HAP-1 (cell line): ENCODE measurements around the gene PTPRJ.

Source experiments
- DNase-seq, 2 experiments: peaks; one replicate each; pipeline ENCODE4 v3.0.0-alpha.2; 2016 to 2020; ENCODE audit warnings: low spot score in 2 of 2
- H3K27me3 ChIP-seq: fragments of 250-450 bp; sonication (Bioruptor Pico); 2 replicates; pipeline ENCODE4 v1.5.1; 2020; ENCODE audit warnings: low read depth, mild to moderate bottlenecking, moderate library complexity
- H3K36me3 ChIP-seq: fragments of 250-450 bp; sonication (Bioruptor Pico); replicated peaks from 2 replicates; pipeline ENCODE4 v1.5.1; 2020; ENCODE audit warnings: mild to moderate bottlenecking
- H3K4me1 ChIP-seq: fragments of 250-450 bp; sonication (Bioruptor Pico); 2 replicates; pipeline ENCODE4 v1.5.1; 2020; ENCODE audit warnings: mild to moderate bottlenecking
- H3K4me3 ChIP-seq: fragments of 250-450 bp; sonication (Bioruptor Pico); 2 replicates; pipeline ENCODE4 v1.5.1; 2020; ENCODE audit warnings: mild to moderate bottlenecking, moderate library complexity
- H3K9me3 ChIP-seq: fragments of 250-450 bp; sonication (Bioruptor Pico); 2 replicates; pipeline ENCODE4 v1.5.1; 2020; ENCODE audit warnings: mild to moderate bottlenecking, moderate library complexity
- in situ Hi-C: fragments of 300-500 bp; cut with MboI; formaldehyde crosslinking; loops from 3 replicates; pipeline ENCODE4 v1.14.3; 2020; ENCODE audit warnings: low sequenced_read_pairs, inconsistent platforms, mixed read lengths

Gene PTPRJ

DNA sequence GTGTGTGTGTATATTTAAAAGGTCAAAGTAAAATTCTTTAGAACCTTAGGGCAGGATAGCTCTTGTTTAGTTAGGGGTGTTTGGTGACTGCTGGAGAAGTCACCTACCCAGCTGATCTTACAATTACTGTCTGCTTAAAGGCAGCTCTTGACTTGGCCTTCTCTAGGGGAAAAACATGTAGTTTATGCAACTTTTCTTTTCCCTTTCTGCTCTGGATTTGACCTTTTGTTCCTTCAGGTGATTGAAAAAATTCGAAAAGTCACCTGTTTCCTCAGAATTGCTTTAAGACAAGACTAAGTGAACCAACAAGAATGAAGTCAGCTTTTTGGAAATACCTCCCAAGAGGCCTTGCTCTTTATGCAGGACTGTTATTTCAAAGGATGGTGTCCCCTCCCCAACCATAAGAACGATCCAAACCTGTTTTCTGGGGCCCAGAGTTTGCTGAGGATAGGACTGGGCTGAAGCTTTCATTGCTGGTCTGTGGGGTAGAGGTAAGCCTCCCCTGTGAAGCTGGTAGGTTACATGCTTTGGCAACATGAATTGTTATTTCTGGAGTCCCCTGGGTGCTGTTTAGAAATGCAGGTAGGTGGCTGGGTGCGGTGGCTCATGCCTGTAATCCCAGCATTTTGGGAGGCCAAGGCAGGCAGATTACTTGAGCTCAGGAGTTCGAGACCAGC is 111.2 kb downstream of the PTPRJ start:
- H3K9me3 ChIP-seq, result no peaks in the 10 kb centered on the region
- peaks cover 47% of the 10 kb centered on the region for H3K4me1 ChIP-seq
- in situ Hi-C loops, result no loop called here
- no peaks in the 10 kb centered on the region for H3K36me3 ChIP-seq
- H3K4me3 ChIP-seq, result no peak overlapping the region
- no peaks in the 10 kb centered on the region for H3K27me3 ChIP-seq
- no peak for DNase-seq

DNA sequence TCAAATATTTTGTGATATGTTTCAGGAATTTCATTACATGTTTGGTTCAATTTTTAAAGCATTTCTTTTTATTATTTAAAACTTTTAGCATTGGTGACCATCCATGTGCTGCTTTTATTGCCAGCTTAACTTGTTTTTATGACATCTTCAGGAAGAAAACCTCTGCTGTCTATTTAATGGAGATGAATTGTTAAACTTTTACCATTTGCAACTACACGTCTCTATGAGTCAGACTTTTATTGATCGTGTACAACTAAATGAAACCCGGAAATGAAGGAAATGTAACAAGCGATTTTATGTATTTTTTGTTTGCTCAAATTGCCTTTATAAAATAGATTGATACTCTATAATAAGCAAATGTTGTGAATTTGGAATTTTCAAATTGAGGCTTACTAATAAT is 113.0 kb downstream of the PTPRJ start:
- Histone ChIP-seq H3K9me3 (no peaks in the 10 kb centered on the region), H3K4me1 (peaks cover 50% of the 10 kb centered on the region), H3K27me3 (no peaks in the 10 kb centered on the region), H3K36me3 (no peaks in the 10 kb centered on the region), H3K4me3 (no peak overlapping the region)
- in situ Hi-C loops, result no loop called here
- DNase-seq, result peak in 1 of 2 experiments; percentile 57

DNA sequence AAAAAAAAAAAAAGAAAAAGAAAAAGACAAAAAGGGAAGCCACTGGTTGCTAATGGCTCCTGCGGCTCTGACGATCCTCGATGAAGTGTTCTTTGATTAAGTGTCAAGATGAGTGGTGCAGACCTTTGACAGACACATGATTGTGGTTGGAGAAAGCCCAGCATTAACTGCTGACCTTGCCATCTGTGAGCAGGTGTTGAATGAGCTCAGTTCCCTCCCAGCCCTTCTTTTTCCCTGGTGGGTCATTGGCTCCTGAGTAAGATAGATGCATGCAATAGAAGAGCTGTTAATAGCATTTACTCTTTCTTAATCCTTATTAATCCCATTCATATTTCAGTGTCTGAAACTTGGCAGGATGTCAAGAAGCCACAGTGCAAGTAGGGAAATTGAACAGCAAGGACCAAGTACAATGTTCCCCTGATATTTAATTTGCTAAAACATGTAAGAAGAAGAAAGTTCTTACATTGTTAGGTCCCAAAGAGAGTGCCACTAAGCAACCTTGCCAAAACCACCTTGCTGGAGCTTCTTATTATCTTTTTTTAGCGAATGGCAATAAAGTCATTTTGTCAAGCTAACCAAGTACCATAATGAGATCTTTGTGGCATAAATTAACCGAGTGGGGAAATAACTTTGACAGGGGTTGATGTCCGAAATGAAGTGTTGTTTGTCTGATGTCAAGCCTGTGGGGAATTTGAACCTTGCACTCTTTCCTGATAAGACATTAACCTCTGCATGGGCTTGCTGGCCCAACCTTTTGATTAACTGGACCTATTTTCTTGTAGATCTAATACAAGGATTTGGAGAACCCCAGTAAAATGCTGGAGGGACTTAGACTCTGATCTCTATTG is 113.7 kb downstream of the PTPRJ start:
- H3K4me1 ChIP-seq, result peaks cover 50% of the 10 kb centered on the region
- H3K27me3 ChIP-seq, result no peaks in the 10 kb centered on the region
- in situ Hi-C loops, result no loop called here
- no peaks in the 10 kb centered on the region for H3K9me3 ChIP-seq
- peak; percentile 85 to 98 for DNase-seq
- no peak overlapping the region for H3K4me3 ChIP-seq
- no peaks in the 10 kb centered on the region for H3K36me3 ChIP-seq

DNA sequence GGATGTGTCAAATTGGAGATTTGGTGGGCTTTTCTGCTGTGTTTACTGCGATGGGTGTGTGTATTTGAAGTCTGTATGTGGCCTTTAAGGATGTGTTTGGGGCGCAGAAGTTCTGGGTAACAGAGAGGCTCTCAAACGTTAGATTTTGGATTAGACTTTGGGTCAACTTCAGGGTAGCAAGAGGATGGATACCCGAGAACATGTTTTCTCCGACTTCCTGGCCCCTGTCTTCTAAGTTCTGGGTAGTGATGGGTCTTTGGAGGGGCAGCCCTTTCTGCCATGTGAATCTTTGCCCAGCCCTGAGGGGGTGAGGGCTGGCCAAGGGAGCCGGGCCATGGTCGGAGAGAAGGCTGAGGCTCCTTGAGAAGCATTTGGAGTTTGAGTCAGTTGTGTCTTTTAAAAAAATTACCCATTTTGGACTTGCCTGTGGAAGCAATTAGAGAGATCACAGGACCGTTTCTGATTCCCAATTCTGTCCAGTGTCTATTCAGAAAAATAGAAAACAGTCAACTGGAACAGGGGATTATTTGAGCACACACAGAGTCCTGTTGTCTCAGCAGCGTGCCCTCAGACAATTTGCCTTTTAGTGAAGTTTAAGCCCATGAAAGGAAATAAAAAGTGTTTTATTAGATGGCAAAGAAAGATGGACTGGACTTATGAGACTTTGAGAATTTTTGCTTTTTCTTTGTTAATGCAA is 114.4 kb downstream of the PTPRJ start:
- H3K4me1 ChIP-seq, result peaks cover 50% of the 10 kb centered on the region

DNA sequence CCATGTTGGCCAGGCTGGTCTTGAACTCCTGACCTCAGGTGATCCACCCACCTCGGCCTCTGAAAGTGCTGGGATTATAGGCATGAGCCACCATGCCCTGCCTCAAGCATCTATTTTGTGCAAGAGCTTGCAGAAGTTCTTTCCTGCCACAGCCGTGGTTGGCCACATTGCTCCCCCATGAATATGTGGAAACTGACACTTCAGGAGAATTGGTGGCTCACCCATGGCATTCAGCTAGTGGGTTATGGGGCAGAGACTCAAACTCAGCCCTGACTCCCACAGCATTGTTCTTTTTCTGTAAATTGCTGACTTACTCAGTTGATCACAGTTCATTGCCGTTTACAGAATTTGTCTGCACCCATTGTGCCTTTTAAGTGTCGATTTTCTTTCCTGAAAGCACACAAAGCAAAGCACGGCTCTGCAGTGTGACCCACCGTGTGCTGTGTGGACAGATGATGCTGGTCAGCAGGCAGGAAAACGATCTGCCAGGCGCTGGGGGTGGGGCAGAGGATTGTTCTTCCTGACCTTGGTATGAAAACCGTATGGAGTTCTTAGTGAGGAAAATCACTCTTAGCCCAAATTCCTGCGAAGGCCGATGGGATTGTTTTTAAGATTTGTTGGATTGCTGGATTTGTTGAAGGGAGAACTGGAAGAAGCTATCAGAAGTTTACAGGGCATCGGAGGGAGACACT is 115.6 kb downstream of the PTPRJ start:
- no peaks in the 10 kb centered on the region for H3K9me3 ChIP-seq
- DNase-seq, result no peak
- H3K36me3 ChIP-seq, result no peaks in the 10 kb centered on the region
- H3K4me3 ChIP-seq, result no peak overlapping the region
- H3K27me3 ChIP-seq, result no peaks in the 10 kb centered on the region
- peaks cover 50% of the 10 kb centered on the region for H3K4me1 ChIP-seq
- in situ Hi-C loops, result no loop called here

More for the DNA sequence above, 114.4 kb downstream of the PTPRJ start:
- Histone ChIP-seq H3K27me3 (no peaks in the 10 kb centered on the region), H3K36me3 (no peaks in the 10 kb centered on the region), H3K9me3 (no peaks in the 10 kb centered on the region), H3K4me3 (no peak overlapping the region)
- in situ Hi-C loops, result no loop called here
- DNase-seq, result peak in 1 of 2 experiments; percentile 56

DNA sequence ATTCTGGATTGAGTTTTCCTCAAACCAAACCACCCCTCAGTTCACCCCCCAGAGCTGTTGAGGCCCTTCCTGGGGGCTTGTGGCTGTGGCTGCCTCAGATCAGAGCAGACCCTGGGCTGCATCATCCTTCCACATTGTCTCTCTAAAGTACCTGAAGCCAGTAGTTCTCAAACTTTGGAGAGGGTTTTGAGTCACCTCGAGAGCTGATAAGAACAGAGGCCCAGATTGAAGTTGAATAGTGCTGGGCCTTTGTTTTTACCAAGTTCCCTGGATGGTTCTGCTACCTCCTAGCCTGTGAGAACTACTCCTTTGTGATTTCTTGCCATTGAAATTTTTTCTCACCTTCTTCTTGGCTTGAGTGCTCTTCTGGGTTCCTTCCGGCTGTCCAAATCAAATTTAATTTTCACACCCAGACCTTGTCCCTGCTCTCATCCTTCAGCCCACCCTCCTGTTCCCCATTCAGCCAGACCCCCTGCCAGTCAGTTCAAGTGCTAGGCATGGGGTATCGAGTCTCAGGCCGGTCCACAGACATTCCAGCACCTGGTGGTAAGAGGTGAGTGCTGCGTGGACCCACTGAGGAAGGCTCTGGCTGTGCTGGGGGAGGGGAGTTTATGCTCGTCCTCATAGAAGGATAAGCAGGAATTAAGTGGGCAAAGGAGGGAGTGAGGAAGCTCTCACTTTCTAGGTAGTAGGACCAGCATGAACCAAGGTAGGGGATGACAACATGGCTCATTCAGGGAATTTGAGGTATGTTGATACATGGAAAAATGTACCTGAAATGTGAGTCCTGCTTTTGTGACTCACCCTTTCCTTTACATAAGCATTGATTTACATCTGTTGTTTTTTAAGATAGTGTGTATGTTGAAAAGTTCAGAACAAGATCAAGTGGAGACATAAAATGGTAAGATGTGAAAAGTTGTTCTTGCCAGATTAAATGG is 116.5 kb downstream of the PTPRJ start:
- H3K9me3 ChIP-seq, result no peaks in the 10 kb centered on the region
- peaks cover 48% of the 10 kb centered on the region for H3K4me1 ChIP-seq
- in situ Hi-C loops, result no loop called here
- H3K4me3 ChIP-seq, result no peak overlapping the region
- H3K36me3 ChIP-seq, result no peaks in the 10 kb centered on the region
- DNase-seq, result no peak
- H3K27me3 ChIP-seq, result no peaks in the 10 kb centered on the region

DNA sequence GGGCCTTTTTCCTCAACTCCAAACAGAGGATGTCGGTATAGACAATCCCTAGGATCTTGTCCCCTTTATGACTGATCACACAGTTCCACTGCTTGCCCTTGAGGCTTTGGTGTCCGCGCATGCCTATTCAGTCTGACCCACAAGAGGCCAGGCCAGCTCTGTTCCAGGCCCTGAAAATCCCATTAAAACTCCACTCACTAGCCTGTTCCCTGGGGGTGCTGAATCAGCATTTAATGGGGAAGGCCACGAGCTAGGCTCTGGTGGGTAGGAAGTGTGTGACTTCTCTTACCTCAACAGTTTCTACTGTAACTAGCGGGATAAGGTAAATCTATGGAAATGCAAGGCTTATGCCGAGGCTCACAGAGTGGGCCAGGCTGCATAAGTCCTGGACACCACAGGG is 117.7 kb downstream of the PTPRJ start:
- no peak overlapping the region for H3K4me3 ChIP-seq
- H3K36me3 ChIP-seq, result no peaks in the 10 kb centered on the region
- H3K4me1 ChIP-seq, result peaks cover 44% of the 10 kb centered on the region
- no peaks in the 10 kb centered on the region for H3K9me3 ChIP-seq
- in situ Hi-C loops, result no loop called here
- H3K27me3 ChIP-seq, result no peaks in the 10 kb centered on the region
- DNase-seq, result no peak

DNA sequence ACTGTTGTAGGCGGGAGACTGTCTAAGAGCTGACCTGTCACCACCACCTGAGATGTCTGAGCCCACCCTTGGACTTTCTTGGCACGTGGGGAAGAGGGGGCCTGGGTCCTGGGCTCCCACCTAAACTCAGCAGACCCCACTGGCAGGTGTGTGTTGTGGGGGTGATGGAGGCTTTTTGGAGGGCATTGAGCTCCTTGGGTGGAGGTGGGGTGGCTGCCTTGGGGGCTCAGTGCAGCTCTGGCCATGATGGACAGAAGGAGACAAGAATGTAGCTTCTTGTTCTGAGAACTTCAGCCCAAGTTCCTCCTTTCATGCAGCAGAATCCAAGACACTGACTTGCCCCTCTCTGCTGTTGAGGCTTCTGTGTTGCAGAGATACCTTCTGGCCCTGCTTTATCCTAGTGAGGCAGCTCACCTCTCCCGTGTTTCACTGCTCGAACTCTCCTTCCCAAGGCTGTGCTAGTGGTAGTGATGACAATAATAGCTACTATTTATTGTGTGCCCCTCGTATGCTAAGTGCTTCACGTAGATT is 119.6 kb downstream of the PTPRJ start:
- H3K27me3 ChIP-seq, result no peaks in the 10 kb centered on the region
- no peak overlapping the region for H3K4me3 ChIP-seq
- H3K9me3 ChIP-seq, result no peaks in the 10 kb centered on the region
- H3K36me3 ChIP-seq, result no peaks in the 10 kb centered on the region
- H3K4me1 ChIP-seq, result peaks cover 40% of the 10 kb centered on the region
- in situ Hi-C loops, result loop anchor here (25.0 kb wide), 1 partner anchor 463 kb away; the partner anchor contains the start of gene MTCH2
- DNase-seq, result no peak

DNA sequence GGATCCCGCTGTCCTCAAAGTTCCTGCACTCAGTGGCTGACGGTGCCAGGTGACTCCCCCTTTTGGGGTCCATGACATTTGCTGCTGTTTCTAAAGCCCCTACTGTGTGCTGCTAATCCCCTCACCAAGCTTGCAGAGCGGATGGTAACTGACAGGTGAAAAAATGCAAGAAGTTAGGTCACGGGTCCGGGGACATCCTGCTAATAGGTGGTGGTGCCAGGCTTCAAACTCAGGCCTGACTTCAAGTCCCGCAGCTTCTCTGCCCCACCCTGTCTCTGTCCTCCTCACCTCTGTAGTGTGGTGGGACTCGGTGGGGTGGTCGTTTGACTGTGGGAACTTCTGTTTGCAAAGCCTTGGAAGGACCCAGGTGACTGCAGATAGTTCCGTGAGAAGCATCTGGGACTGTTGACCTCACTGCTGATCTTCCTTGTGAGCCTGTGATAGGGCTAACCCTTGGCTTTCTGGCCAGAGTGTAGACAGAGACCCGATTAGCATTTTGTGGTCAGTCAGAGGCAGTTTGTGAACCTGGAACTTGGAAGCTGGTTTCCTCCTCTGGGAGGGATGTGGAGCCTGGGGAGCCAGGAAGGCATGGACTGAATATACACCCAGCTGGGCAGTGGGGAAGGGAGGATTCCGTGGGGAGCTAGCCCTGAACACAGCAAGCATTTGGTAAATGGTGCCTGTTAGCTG is 120.8 kb downstream of the PTPRJ start:
- no peaks in the 10 kb centered on the region for H3K36me3 ChIP-seq
- DNase-seq, result no peak
- in situ Hi-C loops, result loop anchor here (25.0 kb wide), 1 partner anchor 464 kb away; the partner anchor contains the start of gene MTCH2
- peaks cover 33% of the 10 kb centered on the region for H3K4me1 ChIP-seq
- no peak overlapping the region for H3K4me3 ChIP-seq
- H3K9me3 ChIP-seq, result no peaks in the 10 kb centered on the region
- H3K27me3 ChIP-seq, result no peaks in the 10 kb centered on the region

DNA sequence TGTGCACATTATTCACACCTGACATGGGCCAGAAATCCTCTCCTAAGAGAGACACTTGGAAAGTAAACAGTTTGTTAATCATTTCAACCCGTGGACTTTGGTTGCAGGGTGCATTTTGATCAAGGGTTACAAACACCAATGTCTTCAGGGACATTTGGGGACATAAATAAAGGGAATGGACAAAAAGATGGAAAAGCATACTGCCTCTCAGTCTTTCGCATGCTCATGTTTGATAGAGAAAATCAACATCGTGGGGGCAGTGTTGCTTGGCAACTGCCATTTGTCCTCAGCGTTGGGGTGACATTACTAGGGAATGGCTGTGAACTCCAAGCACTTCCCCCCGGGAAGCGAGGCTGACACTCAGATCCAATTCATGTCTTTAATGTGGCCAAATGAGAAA is 121.6 kb downstream of the PTPRJ start:
- Histone ChIP-seq H3K36me3 (no peaks in the 10 kb centered on the region), H3K9me3 (no peaks in the 10 kb centered on the region), H3K27me3 (no peaks in the 10 kb centered on the region), H3K4me3 (no peak overlapping the region), H3K4me1 (peaks cover 27% of the 10 kb centered on the region)
- in situ Hi-C loops, result loop anchor here (25.0 kb wide), 1 partner anchor 465 kb away; the partner anchor contains the start of gene MTCH2
- DNase-seq, result no peak

DNA sequence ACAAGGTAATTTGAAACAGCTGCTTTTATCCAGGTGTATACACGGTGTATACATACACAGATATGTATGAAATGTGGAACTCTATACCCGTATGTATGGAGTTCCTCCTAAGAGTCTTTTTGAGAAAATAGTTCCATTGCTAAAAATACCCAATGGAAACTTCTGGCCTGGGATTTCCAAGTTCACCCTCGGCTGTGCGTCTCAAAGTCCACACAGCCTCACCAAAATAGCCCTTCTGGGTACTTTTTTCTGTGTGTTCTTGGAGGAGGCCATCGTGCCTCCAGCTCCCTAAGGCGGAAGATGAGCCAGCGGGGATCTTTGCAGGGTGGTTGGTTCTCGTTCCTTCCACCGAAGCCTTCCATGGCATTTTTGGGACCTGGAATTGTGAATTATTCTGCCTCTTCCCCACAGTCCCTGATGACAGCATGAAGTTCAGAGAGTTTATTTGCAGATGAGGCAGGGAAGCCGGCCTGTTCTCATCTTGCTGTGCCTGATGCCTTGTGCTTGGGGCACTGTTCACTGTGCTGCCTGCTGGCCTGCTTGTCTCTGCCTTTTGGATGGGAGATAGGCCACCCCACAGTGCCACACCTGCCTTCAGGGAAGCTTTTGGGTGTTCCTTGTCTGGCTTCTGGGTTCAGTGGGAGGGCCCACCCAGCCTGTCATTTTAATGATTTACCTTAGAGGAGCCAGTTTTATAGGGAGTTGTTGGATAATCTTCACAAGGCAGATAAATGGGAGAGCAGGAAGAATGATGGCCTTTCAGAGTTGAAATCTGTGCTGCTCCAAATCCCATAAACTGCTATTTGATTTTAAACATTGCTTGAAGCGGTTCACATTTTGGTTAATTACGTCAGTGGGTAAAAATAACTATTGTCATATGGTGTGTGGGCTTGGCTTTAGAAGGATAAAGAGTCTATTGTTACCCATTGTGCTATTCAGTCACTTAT is 123.5 kb downstream of the PTPRJ start:
- Histone ChIP-seq H3K4me1 (peaks cover 28% of the 10 kb centered on the region), H3K27me3 (no peaks in the 10 kb centered on the region), H3K36me3 (no peaks in the 10 kb centered on the region), H3K9me3 (no peaks in the 10 kb centered on the region), H3K4me3 (no peak overlapping the region)
- peak; percentile 72 to 96 for DNase-seq
- in situ Hi-C loops, result loop anchor here (25.0 kb wide), 1 partner anchor 467 kb away; the partner anchor contains the start of gene MTCH2
